HG03432 (cell line): ENCODE results near the gene UBASH3B.
"Not testable (repeated sequence)": the region's sequence is repeated elsewhere in the genome, so short reads cannot be mapped to it uniquely, and the experiment has no call there.

Experiments
- ATAC-seq: cut with Tn5 transposase; IDR thresholded peaks from one replicate; pipeline ENCODE4 v1.9.1; 2021; ENCODE audit warnings: mild to moderate bottlenecking, moderate library complexity; ENCODE audit not compliant: unreplicated experiment

UBASH3B gene

GRCh38 chr11:122843281-122844141 is 188.0 kb downstream of the UBASH3B start:
- ATAC-seq, result peak; percentile 78

DNA sequence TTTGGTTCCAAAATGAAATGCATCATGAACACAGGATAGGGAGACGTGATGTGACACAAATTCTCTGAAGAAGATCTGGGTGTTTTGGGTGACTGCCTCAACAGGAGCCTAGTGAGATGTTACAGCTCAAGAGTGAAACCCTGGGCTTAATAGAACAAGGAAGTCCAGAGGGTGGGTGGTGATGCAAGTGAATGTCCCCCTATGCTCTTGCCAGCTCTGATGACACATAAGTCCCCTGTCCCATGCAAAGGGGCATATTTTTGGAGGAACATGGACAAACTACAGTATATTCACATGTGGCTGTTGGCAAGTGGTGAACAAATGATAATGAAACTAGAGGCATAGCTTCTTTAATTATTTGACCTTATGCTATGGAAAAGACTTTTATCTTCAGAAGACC is 191.9 kb downstream of the UBASH3B start:
- ATAC-seq, result no peak

- ATAC-seq, result no peak
Observed at GRCh38 chr11:122848186-122848585, 192.7 kb downstream of the UBASH3B start.

DNA sequence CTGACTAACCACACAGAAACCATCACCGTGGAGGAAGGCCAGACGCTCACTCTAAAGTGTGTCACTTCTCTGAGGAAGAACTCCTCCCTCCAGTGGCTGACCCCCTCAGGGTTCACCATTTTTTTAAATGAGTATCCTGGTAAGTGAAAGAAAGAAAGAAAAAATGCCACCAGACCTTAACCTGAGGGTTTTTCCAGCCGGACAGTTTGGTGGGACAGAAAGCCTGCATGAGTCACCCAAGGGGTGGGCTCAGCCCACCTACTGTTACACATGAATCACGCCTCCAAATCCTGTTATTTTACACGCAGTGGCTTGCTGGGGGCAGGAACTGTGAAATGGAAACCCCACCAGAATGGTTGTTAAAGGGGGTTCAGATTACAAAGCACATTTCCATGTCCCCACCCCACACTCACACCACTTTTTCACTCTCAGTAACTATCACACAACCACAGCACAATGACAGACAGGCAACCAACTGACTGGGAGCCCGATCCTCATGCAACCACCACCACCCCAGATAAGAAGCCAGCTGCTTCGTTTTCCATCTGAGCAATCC is 194.6 kb downstream of the UBASH3B start:
- no peak for ATAC-seq

- peak; percentile 67 for ATAC-seq
Observed at GRCh38 chr11:122851366-122851966, 195.9 kb downstream of the UBASH3B start.

DNA sequence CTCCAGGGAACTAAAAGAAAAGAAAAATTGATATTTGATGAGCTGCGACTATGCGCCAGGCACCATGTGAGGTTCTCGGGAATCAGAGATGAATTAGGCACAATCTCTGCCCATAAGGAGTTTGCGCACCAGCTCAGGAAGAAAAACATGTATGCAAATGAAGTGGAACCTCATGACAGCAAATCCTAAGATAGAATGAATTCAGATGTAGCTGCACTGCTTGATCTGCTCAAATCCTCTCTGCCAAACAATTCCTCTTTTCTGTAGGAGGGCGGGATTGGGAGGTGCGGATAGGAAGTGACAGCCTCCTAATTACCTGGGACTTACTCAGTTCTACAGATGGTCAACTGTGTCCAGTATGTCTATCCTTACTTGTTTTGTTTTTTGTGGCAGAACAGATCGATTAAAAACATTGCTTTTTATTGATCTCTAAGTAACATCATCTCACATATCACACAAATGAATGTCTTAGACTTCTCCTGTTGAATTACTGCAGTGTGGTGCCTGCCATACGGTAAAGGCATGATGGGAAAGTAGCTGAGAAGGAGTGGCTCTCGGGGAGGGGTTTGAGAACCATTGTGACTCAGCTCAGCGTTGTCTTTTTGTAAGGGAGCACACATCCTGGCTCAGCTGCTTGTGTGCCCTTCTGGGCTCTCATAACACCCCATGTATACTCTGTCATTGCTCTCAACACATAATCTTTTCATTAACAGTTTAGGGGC is 196.7 kb downstream of the UBASH3B start:
- ATAC-seq, result no peak

GRCh38 chr11:122852796-122853160 is 197.3 kb downstream of the UBASH3B start:
- ATAC-seq, result no peak

- no peak for ATAC-seq
Observed at GRCh38 chr11:122853261-122853660, 197.7 kb downstream of the UBASH3B start.

DNA sequence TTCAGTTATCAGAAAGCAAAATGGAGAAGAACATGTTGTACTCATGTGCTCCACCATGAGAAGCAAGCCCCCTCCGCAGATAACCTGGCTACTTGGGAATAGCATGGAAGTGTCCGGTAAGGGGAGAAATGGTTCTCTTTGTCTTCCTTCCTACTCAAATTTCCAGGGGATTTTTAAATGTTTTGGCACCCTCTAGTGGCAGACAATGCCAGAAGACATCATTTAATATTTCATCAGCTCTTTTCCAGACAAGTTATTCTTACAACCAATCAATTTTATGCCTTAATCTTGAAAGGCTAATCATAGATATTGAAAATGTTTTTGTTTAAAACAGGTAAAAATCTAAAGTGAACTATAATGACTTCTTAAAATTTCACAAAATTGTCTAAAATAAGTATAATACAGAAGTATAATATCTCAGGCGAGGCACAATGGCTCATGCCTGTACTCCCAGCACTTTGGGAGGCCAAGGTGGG is 198.5 kb downstream of the UBASH3B start:
- ATAC-seq, result no peak

DNA sequence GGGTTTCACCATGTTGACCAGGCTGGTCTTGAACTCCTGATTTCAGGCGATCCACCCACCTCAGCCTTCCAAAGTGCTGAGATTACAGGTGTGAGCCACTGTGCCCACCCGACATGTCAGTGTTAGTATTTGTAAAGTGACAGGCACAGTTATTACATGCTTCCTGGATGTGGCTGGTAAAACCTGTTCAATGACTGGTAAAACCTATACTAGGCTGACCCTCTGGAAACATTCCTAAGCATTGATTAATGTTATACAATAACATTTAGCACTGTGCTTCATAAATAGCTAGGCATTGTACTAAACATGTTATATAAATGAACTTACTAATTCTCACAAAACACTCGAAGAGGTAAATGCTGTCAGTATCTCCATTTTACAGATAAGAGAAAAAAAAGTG is 206.1 kb downstream of the UBASH3B start:
- no peak for ATAC-seq

GRCh38 chr11:122862091-122862490 is 206.6 kb downstream of the UBASH3B start:
- no peak for ATAC-seq

GRCh38 chr11:122863154-122863553 is 207.6 kb downstream of the UBASH3B start:
- not testable (repeated sequence) for ATAC-seq

DNA sequence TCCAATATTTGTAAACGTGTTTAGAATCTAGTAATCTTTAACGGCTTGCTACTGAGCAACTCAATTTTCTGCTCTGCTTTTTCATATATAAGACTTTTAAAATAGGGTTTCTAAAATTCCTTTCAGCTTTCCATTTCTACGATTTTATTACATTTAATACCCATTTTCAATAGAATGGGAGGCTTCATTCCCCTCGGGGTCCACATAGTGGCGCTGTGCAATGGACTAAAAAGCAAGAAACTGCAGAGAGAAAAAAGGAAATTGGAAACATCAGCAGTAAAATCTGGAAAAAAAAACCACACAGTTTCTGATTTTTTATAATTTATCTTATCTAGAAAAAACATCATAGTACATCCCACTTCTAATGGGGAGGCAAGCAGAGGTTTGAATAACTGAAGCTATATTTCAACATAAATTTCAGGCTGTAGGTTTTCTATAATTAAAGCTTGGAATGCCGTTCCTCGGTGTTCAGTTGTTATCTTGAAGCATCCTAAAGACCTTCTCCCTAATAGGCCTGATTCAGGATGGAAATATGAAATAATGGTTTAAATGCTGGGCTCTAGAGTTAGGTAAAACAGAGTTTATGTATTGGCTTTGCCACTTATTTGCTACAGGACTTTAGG is 208.3 kb downstream of the UBASH3B start:
- no peak for ATAC-seq
